B cell (primary cell): Measurements from ENCODE around the gene PCYOX1L. TPM values are rescaled to one million over a fixed set of nuclear protein-coding genes. Genes with fewer than 3 reads are reported as not detected.

Experiments
- ATAC-seq: fragments of 200-7000 bp; cut with Tn5 transposase; one replicate; pipeline ENCODE4 v1.10.0; 2021; ENCODE audit warnings: low read depth, mild to moderate bottlenecking, moderate number of reproducible peaks, moderate library complexity
- CTCF ChIA-PET: fragments of 350-600 bp; sonication (Branson Sonifier 250); formaldehyde crosslinking; loops from one replicate; lab custom pipeline; 2021; ENCODE audit warnings: antibody characterized with exemption, inconsistent platforms; lab: Charles Lee
- POLR2A ChIA-PET: fragments of 350-600 bp; sonication (Branson Sonifier 250); formaldehyde crosslinking; loops from one replicate; lab custom pipeline; 2021; ENCODE audit warnings: antibody characterized with exemption; lab: Charles Lee
- DNase-seq: peaks from one replicate; pipeline ENCODE4 v3.0.0; 2013
- H2AFZ ChIP-seq: 2 replicates; pipeline ENCODE4 v1.6.1; 2012; ENCODE audit warnings: mild to moderate bottlenecking, low read depth, low read length; ENCODE audit not compliant: insufficient read depth, poor library complexity, severe bottlenecking
- H3K27ac ChIP-seq, 2 donors: 1 replicate in 1 of 2; 2 replicates in 1 of 2; pipeline ENCODE4 v1.5.1; 2012 to 2013; ENCODE audit warnings: low read length in 2 of 2, mild to moderate bottlenecking in 2 of 2, moderate library complexity in 1 of 2
- H3K27me3 ChIP-seq, 4 experiments: fragments of 200-600 bp in 1 of 4; sonication (generic) in 1 of 4; replicated peaks in 1 of 4; 1 replicate in 2 of 4; 2 replicates in 2 of 4; pipeline versions ENCODE4 v1.6.1 to v1.7.0; 2013 to 2016; ENCODE audit warnings: low read length in 3 of 4, mild to moderate bottlenecking in 2 of 4, mixed read lengths in 1 of 4, moderate library complexity in 1 of 4; ENCODE audit not compliant: insufficient read depth in 4 of 4, control insufficient read depth in 3 of 4; ENCODE audit errors: control extremely low read depth in 1 of 4
- H3K36me3 ChIP-seq, 2 experiments: replicated peaks in 1 of 2; 1 replicate in 1 of 2; 2 replicates in 1 of 2; pipeline versions ENCODE4 v1.6.1 to v1.7.1; 2013; ENCODE audit warnings: low read length in 1 of 2; ENCODE audit not compliant: insufficient read depth in 2 of 2, control insufficient read depth in 1 of 2; ENCODE audit errors: control extremely low read depth in 1 of 2, extremely low read depth in 1 of 2
- H3K4me1 ChIP-seq, 2 donors: fragments of 200-600 bp in 1 of 2; sonication (generic) in 1 of 2; 1 replicate in 1 of 2; 2 replicates in 1 of 2; pipeline versions ENCODE4 v1.5.1 to v1.6.1; 2013 to 2017; ENCODE audit warnings: low read length in 2 of 2; ENCODE audit not compliant: control insufficient read depth in 2 of 2, insufficient read depth in 2 of 2
- H3K4me2 ChIP-seq: replicated peaks from 2 replicates; pipeline ENCODE3; 2012; ENCODE audit warnings: mild to moderate bottlenecking, low read depth, low read length; ENCODE audit not compliant: poor library complexity, severe bottlenecking
- H3K4me3 ChIP-seq, 5 experiments: fragments of 200-600 bp in 1 of 5; sonication (generic) in 1 of 5; 1 replicate in 3 of 5; 2 replicates in 2 of 5; pipeline versions ENCODE4 v1.5.1 to v1.7.0; 2011 to 2016; ENCODE audit warnings: low read length in 4 of 5, mild to moderate bottlenecking in 4 of 5, low read depth in 2 of 5, control low read depth in 1 of 5, moderate library complexity in 1 of 5; ENCODE audit not compliant: insufficient read depth in 1 of 5; ENCODE audit errors: control extremely low read depth in 1 of 5, extremely low read depth in 1 of 5
- H3K79me2 ChIP-seq: fragments of 200-600 bp; sonication (generic); one replicate; pipeline ENCODE4 v1.6.0; 2016; ENCODE audit warnings: low read length; ENCODE audit not compliant: control insufficient read depth, insufficient read depth
- H3K9ac ChIP-seq: fragments of 200-600 bp; sonication (generic); 2 replicates; pipeline ENCODE4 v1.6.1; 2017; ENCODE audit warnings: mild to moderate bottlenecking, low read length, moderate library complexity
- H3K9me3 ChIP-seq, 3 donors: one replicate each; pipeline versions ENCODE4 v1.6.1 to v1.7.1; 2013; ENCODE audit warnings: low read length in 2 of 3; ENCODE audit not compliant: control insufficient read depth in 2 of 3, insufficient read depth in 1 of 3; ENCODE audit errors: control extremely low read depth in 1 of 3
- H4K20me1 ChIP-seq: 2 replicates; pipeline ENCODE4 v1.6.0; 2012; ENCODE audit warnings: mild to moderate bottlenecking, low read length; ENCODE audit not compliant: insufficient read depth, control insufficient read depth, poor library complexity, severe bottlenecking
- H3K27ac Mint-ChIP-seq: one replicate; pipeline ENCODE4 v1.8.0; 2021; ENCODE audit warnings: mixed read lengths
- H3K27me3 Mint-ChIP-seq: one replicate; pipeline ENCODE4 v1.8.0; 2021; ENCODE audit warnings: mixed read lengths
- H3K4me1 Mint-ChIP-seq: one replicate; pipeline ENCODE4 v1.8.0; 2021; ENCODE audit warnings: mixed read lengths
- H3K4me3 Mint-ChIP-seq: one replicate; pipeline ENCODE4 v1.8.0; 2021; ENCODE audit warnings: mixed read lengths
- H3K9me3 Mint-ChIP-seq: one replicate; pipeline ENCODE4 v1.8.0; 2022; ENCODE audit warnings: mixed read lengths; ENCODE audit not compliant: insufficient read depth
- EZH2 ChIP-seq: IDR thresholded peaks from 2 replicates; pipeline ENCODE4 v1.6.1; 2012; ENCODE audit warnings: borderline replicate concordance, low read depth, mild to moderate bottlenecking, moderate library complexity, low read length; ENCODE audit not compliant: insufficient read depth, poor library complexity, severe bottlenecking
- WGBS: methylation state at CpG from one replicate; pipeline ENCODE4 v1.1.5; 2013; ENCODE audit warnings: missing lambda C conversion rate; ENCODE audit not compliant: insufficient coverage; 5-methylcytosine and 5-hydroxymethylcytosine counted together
- intact Hi-C: fragments of 100-400 bp; cut with micrococcal nuclease; formaldehyde crosslinking; loops from one replicate; pipeline ENCODE4 v1.10.0; 2022
- polyA plus RNA-seq: library from polyadenylated mRNA; depleted of rRNA; stranded (reverse); fragments of >200 nt; gene quantifications from 2 replicates; pipeline ENCODE4 v1.2.3, GENCODE V29; 2012
- total RNA-seq, 2 donors: library from RNA; stranded (reverse); fragments of 120-200 nt in 1 of 2; gene quantifications; 1 replicate in 1 of 2; 2 replicates in 1 of 2; pipeline versions ENCODE4 v1.2.3 to v1.2.4, GENCODE V29; 2013 to 2022
- TF ChIP-seq, protein P1 (sequence below): fragments of 200-600 bp; IDR thresholded peaks from one replicate; pipeline ENCODE4 v1.8.0; 2022; ENCODE audit warnings: antibody characterized with exemption, mild to moderate bottlenecking

The PCYOX1L gene
- total and polyA plus RNA-seq, 2 donors (not counting 1 experiment from before 2014, with no cell fraction given): 11.7 to 19.4 TPM

DNA sequence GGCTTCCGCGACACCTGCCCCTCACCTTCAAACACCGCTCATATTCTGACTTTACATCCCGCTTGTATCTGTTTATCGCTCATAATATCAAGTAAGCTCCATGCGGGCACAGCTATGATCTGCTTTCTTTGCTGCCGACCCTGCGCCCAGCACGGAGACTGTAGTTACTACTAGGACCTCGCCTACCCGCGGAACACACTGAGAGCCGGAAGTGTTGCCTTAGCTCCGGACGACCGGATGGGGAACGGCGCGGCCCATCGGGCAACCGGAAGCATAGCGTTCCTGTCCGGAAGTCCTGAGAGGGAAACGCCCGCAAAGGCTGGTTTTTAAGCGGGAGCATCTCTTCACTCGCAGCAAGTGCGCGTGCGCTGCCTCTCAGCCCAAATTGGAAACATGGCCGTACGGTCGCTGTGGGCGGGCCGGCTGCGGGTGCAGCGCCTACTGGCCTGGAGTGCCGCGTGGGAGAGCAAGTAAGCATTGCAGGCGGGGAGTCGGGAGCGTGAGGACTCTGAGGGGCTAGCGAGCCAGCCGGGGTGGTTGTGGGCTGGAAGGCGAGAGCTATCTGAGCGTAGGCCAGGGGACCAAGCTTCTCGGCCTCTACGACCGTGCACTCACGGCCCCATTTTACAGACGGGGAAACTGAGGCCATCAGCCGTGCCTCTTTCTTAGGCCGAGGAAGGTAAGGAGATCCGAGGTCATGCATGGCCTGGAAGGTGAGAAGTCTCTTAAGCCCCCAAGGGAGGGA is 12.5 kb upstream of the PCYOX1L start, which contains the start of gene GRPEL2:
TSS of gene GRPEL2 (plus strand) at position 353 of the 745 bp plus-strand sequence. CDS start at position 394, 41 bp downstream.
- Mint-ChIP-seq H3K27me3 (no peaks in the 10 kb centered on the region), H3K4me3 (peak within 1 kb of the TSS; percentile 87), H3K27ac (peak within 1 kb of the TSS; percentile 83), H3K9me3 (no peaks in the 10 kb centered on the region), H3K4me1 (peaks cover 29% of the 10 kb centered on the region)
- no peak for TF ChIP-seq EZH2
- TF ChIP-seq, protein P1, sequence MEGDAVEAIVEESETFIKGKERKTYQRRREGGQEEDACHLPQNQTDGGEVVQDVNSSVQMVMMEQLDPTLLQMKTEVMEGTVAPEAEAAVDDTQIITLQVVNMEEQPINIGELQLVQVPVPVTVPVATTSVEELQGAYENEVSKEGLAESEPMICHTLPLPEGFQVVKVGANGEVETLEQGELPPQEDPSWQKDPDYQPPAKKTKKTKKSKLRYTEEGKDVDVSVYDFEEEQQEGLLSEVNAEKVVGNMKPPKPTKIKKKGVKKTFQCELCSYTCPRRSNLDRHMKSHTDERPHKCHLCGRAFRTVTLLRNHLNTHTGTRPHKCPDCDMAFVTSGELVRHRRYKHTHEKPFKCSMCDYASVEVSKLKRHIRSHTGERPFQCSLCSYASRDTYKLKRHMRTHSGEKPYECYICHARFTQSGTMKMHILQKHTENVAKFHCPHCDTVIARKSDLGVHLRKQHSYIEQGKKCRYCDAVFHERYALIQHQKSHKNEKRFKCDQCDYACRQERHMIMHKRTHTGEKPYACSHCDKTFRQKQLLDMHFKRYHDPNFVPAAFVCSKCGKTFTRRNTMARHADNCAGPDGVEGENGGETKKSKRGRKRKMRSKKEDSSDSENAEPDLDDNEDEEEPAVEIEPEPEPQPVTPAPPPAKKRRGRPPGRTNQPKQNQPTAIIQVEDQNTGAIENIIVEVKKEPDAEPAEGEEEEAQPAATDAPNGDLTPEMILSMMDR: no peak
- ChIA-PET POLR2A (interaction anchor here (1.2 to 2.9 kb wide), 4 partner anchors 12 to 206 kb away, joined by 3 to 15 read pairs (median 4); partner anchors contain the start of genes CSNK1A1 and PCYOX1L), CTCF (interaction anchor here (1.1 to 4.2 kb wide), 5 partner anchors 13 to 207 kb away, joined by 3 to 36 read pairs (median 6); partner anchors contain the start of gene PCYOX1L)
- no peaks in the 10 kb centered on the region for H3K27me3 ChIP-seq
- H3K79me2 ChIP-seq: peaks cover 2% of the 10 kb centered on the region
- H3K9me3 ChIP-seq: peaks cover 0 to 11% (median 0%) of the 10 kb centered on the region in 3 donors
- H3K9ac ChIP-seq: peak within 1 kb of the TSS; percentile 76
- 3% methylated on average over 48 of the region's 54 CpGs for WGBS
- peak within 1 kb of the TSS; percentile 88 for H2AFZ ChIP-seq
- peak; percentile 90 for ATAC-seq
- H3K4me1 ChIP-seq: peaks cover 11 to 22% of the 10 kb centered on the region in 2 donors
- H3K4me3 ChIP-seq: peak within 1 kb of the TSS; percentile 62 to 88 (median 77)
- peak; percentile 88 for DNase-seq
- peak within 1 kb of the TSS; percentile 84 for H3K4me2 ChIP-seq
- H3K36me3 ChIP-seq: peaks cover 0 to 28% of the 10 kb centered on the region in 2 experiments
- peaks cover 17% of the 10 kb centered on the region for H4K20me1 ChIP-seq
- peak within 1 kb of the TSS; percentile 53 to 63 for H3K27ac ChIP-seq
- intact Hi-C loops: loop anchor here (1.0 to 10.0 kb wide), 3 partner anchors 12 to 511 kb away; partner anchors contain the start of gene CSNK1A1
